Measurements from ENCODE around the gene MAOA.

The MAOA gene

DNA sequence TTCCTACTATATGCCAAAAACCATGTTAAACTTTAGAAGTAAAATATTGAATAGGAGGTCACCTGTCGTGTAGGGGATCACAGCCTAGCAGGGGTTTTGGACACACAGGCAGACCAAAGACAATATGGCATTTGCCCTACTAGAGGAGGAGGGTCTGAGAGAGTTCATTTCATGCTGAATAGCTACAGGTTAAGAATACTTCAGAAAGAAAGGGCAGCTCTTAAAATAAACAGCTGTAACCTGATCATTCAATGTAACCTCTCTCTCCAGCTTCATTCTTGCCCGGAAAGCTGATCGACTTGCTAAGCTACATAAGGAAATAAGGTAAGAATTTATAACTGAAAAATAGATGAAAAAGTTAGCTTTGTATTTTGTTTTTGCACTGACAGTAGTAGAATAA, 79.9 kb downstream of the MAOA start:
- no peak overlapping the region for H4K91ac ChIP-seq (ENCODE audit: low read depth, low read length)

DNA sequence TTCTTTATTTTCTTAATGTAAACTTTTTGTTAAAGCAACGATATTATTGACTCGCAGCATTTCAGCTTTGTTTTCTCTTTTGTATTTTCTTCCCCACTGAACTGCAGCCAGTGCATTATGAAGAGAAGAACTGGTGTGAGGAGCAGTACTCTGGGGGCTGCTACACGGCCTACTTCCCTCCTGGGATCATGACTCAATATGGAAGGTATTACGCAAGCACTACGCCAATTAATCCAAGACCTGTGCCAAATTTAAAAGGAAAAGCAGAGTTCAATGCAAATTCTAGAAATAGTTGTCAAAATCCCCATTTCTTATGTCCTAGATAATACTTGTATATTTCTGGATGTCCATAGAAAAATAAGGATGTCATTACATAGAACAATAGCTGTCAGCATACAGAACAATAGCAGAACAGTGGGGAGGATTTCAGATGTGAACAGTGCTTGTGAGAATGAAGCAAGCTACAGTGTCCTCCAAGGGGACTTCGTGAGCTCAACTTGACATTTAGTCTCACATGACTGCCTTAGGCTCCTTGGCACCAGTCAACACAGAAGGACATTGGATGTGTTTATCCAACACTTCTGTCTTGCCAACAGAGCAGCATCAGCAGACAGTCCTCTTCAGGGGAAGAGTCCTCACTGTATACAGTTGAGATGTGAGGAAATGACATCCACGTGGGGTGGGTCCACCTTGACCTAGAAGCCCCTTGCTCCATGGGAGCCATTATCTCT, 85.9 kb downstream of the MAOA start:
- H2BK120ac ChIP-seq (ENCODE audit: insufficient read depth, low read length, poor library complexity): no peak overlapping the region
- H3K9me3 ChIP-seq (ENCODE audit: insufficient read depth, low read depth, low read length): no peaks in the 10 kb centered on the region
- no peak overlapping the region for H3K4me2 ChIP-seq (ENCODE audit: low read length)
- no peaks in the 10 kb centered on the region for H3K36me3 ChIP-seq (ENCODE audit: control insufficient read depth in 1 of 2, insufficient read depth in 2 of 2, low read length in 2 of 2)
- H3K23ac ChIP-seq (ENCODE audit: low read length): no peak overlapping the region
- no peak overlapping the region for H4K8ac ChIP-seq (ENCODE audit: low read depth, low read length)
- H3K79me2 ChIP-seq (ENCODE audit: control insufficient read depth, insufficient read depth, low read length, poor library complexity): no peaks in the 10 kb centered on the region
- H3K4me1 ChIP-seq (ENCODE audit: control insufficient read depth in 1 of 2, insufficient read depth in 2 of 2, low read length in 2 of 2): no peaks in the 10 kb centered on the region
- H3K14ac ChIP-seq (ENCODE audit: low read length): no peak overlapping the region
- no CpG with 5 or more reads among the region's 7 CpGs for WGBS (ENCODE audit: extremely low coverage, insufficient coverage, insufficient read length)
- H3K27me3 ChIP-seq (ENCODE audit: insufficient read depth, low read length): no peaks in the 10 kb centered on the region
- H4K12ac ChIP-seq (ENCODE audit: low read depth, low read length): no peak overlapping the region
- DNase-seq: peak in 1 of 2 donors; percentile 14
- no peak overlapping the region for H3K9ac ChIP-seq (ENCODE audit: low read length)
- no peak overlapping the region for H3K4ac ChIP-seq (ENCODE audit: low read depth, low read length)
- no peak overlapping the region for H2BK12ac ChIP-seq (ENCODE audit: low read length)
- no peak overlapping the region for H2AFZ ChIP-seq (ENCODE audit: insufficient read depth, low read length, poor library complexity)
- H2BK5ac ChIP-seq (ENCODE audit: low read depth, low read length, poor library complexity): no peak overlapping the region
- no peak overlapping the region for H3K4me3 ChIP-seq (ENCODE audit: low read depth, low read length)
- no peak overlapping the region for H2AK5ac ChIP-seq (ENCODE audit: low read length)
- no peak overlapping the region for H4K91ac ChIP-seq (ENCODE audit: low read depth, low read length)
- no peak overlapping the region for H3K18ac ChIP-seq (ENCODE audit: low read length)
- no peak overlapping the region for H3K27ac ChIP-seq (ENCODE audit: low read depth, low read length)
- no peaks in the 10 kb centered on the region for H3K79me1 ChIP-seq (ENCODE audit: low read length)

More for the DNA sequence above, 79.9 kb downstream of the MAOA start:
- H3K4me1 ChIP-seq (ENCODE audit: control insufficient read depth in 1 of 2, insufficient read depth in 2 of 2, low read length in 2 of 2): no peaks in the 10 kb centered on the region
- no peaks in the 10 kb centered on the region for H3K79me2 ChIP-seq (ENCODE audit: control insufficient read depth, insufficient read depth, low read length, poor library complexity)
- no peak overlapping the region for H3K4me2 ChIP-seq (ENCODE audit: low read length)
- H4K8ac ChIP-seq (ENCODE audit: low read depth, low read length): no peak overlapping the region
- H3K18ac ChIP-seq (ENCODE audit: low read length): no peak overlapping the region
- no peak overlapping the region for H3K4ac ChIP-seq (ENCODE audit: low read depth, low read length)
- no peak overlapping the region for H3K9ac ChIP-seq (ENCODE audit: low read length)
- H3K23ac ChIP-seq (ENCODE audit: low read length): no peak overlapping the region
- no peak overlapping the region for H4K12ac ChIP-seq (ENCODE audit: low read depth, low read length)
- no peak overlapping the region for H2AFZ ChIP-seq (ENCODE audit: insufficient read depth, low read length, poor library complexity)
- no peak overlapping the region for H2BK12ac ChIP-seq (ENCODE audit: low read length)
- no peaks in the 10 kb centered on the region for H3K27me3 ChIP-seq (ENCODE audit: insufficient read depth, low read length)
- H2BK120ac ChIP-seq (ENCODE audit: insufficient read depth, low read length, poor library complexity): no peak overlapping the region
- no peak overlapping the region for H2BK5ac ChIP-seq (ENCODE audit: low read depth, low read length, poor library complexity)
- H3K27ac ChIP-seq (ENCODE audit: low read depth, low read length): no peak overlapping the region
- no peaks in the 10 kb centered on the region for H3K79me1 ChIP-seq (ENCODE audit: low read length)
- DNase-seq: no peak
- no CpG with 5 or more reads among the region's 3 CpGs for WGBS (ENCODE audit: extremely low coverage, insufficient coverage, insufficient read length)
- H3K14ac ChIP-seq (ENCODE audit: low read length): no peak overlapping the region
- no peaks in the 10 kb centered on the region for H3K9me3 ChIP-seq (ENCODE audit: insufficient read depth, low read depth, low read length)
- H2AK5ac ChIP-seq (ENCODE audit: low read length): no peak overlapping the region
- no peaks in the 10 kb centered on the region for H3K36me3 ChIP-seq (ENCODE audit: control insufficient read depth in 1 of 2, insufficient read depth in 2 of 2, low read length in 2 of 2)
- H3K4me3 ChIP-seq (ENCODE audit: low read depth, low read length): no peak overlapping the region

DNA sequence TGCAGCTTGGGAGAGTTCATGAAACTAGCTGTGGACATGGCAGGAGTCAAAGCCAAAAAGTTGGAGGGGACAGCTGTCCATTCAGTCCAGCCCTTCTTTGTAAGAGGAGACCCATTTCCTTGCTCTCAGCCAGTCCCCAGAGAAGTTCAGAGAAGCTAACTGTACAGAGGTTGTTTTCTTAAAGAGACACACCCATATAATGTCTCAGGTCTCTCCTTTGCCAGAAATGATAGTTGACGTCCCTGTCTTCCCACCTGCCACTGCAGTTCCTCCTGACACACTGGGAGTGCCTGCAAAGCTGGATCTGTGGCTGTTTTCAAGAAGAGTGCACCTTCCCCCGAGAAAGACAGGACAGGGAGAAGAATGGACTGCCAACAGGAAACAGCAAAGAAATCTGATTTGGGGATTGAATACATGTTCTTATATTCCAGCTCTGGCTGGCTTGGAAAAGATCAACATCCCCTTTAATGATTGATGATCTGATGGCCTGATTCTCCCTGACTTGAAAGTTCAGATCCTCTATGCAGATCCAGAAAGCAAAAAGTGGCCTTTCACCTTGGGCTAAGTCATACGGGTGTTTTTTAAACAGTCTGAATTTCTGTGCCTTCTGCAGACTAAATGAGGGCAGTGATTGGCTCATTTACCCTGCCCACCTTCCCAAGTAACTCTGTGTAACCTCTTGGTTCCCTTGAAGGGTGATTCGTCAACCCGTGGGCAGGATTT, 87.2 kb downstream of the MAOA start:
- H3K79me1 ChIP-seq (ENCODE audit: low read length): no peaks in the 10 kb centered on the region
- no peak overlapping the region for H4K12ac ChIP-seq (ENCODE audit: low read depth, low read length)
- H3K79me2 ChIP-seq (ENCODE audit: control insufficient read depth, insufficient read depth, low read length, poor library complexity): no peaks in the 10 kb centered on the region
- no peaks in the 10 kb centered on the region for H3K27me3 ChIP-seq (ENCODE audit: insufficient read depth, low read length)
- no peak overlapping the region for H3K4me3 ChIP-seq (ENCODE audit: low read depth, low read length)
- H3K23ac ChIP-seq (ENCODE audit: low read length): no peak overlapping the region
- no peak overlapping the region for H3K9ac ChIP-seq (ENCODE audit: low read length)
- no peak overlapping the region for H3K27ac ChIP-seq (ENCODE audit: low read depth, low read length)
- peak in 1 of 2 donors; percentile 24 for DNase-seq
- no peak overlapping the region for H2AK5ac ChIP-seq (ENCODE audit: low read length)
- H4K91ac ChIP-seq (ENCODE audit: low read depth, low read length): no peak overlapping the region
- no peaks in the 10 kb centered on the region for H3K36me3 ChIP-seq (ENCODE audit: control insufficient read depth in 1 of 2, insufficient read depth in 2 of 2, low read length in 2 of 2)
- H2BK5ac ChIP-seq (ENCODE audit: low read depth, low read length, poor library complexity): no peak overlapping the region
- H2BK120ac ChIP-seq (ENCODE audit: insufficient read depth, low read length, poor library complexity): no peak overlapping the region
- no peak overlapping the region for H2AFZ ChIP-seq (ENCODE audit: insufficient read depth, low read length, poor library complexity)
- H3K14ac ChIP-seq (ENCODE audit: low read length): no peak overlapping the region
- H3K9me3 ChIP-seq (ENCODE audit: insufficient read depth, low read depth, low read length): no peaks in the 10 kb centered on the region
- H3K4me2 ChIP-seq (ENCODE audit: low read length): no peak overlapping the region
- WGBS (ENCODE audit: extremely low coverage, insufficient coverage, insufficient read length): no CpG with 5 or more reads among the region's 5 CpGs
- no peaks in the 10 kb centered on the region for H3K4me1 ChIP-seq (ENCODE audit: control insufficient read depth in 1 of 2, insufficient read depth in 2 of 2, low read length in 2 of 2)
- no peak overlapping the region for H2BK12ac ChIP-seq (ENCODE audit: low read length)
- H3K4ac ChIP-seq (ENCODE audit: low read depth, low read length): no peak overlapping the region
- H3K18ac ChIP-seq (ENCODE audit: low read length): no peak overlapping the region
- H4K8ac ChIP-seq (ENCODE audit: low read depth, low read length): no peak overlapping the region

DNA sequence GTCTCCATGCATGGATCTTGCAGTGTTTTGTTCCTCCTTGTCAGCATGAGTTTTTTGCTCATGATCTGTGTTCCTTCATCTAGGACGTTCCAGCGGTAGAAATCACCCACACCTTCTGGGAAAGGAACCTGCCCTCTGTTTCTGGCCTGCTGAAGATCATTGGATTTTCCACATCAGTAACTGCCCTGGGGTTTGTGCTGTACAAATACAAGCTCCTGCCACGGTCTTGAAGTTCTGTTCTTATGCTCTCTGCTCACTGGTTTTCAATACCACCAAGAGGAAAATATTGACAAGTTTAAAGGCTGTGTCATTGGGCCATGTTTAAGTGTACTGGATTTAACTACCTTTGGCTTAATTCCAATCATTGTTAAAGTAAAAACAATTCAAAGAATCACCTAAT, 88.2 kb downstream of the MAOA start:
- Histone ChIP-seq H3K4me2 (ENCODE audit: low read length) (no peak overlapping the region), H2BK120ac (ENCODE audit: insufficient read depth, low read length, poor library complexity) (no peak overlapping the region), H3K27ac (ENCODE audit: low read depth, low read length) (no peak overlapping the region), H3K4me3 (ENCODE audit: low read depth, low read length) (no peak overlapping the region), H2AK5ac (ENCODE audit: low read length) (no peak overlapping the region), H4K8ac (ENCODE audit: low read depth, low read length) (no peak overlapping the region), H3K4ac (ENCODE audit: low read depth, low read length) (no peak overlapping the region), H2BK5ac (ENCODE audit: low read depth, low read length, poor library complexity) (no peak overlapping the region), H2AFZ (ENCODE audit: insufficient read depth, low read length, poor library complexity) (no peak overlapping the region), H3K79me2 (ENCODE audit: control insufficient read depth, insufficient read depth, low read length, poor library complexity) (no peaks in the 10 kb centered on the region), H3K4me1 (ENCODE audit: control insufficient read depth in 1 of 2, insufficient read depth in 2 of 2, low read length in 2 of 2) (no peaks in the 10 kb centered on the region), H3K36me3 (ENCODE audit: control insufficient read depth in 1 of 2, insufficient read depth in 2 of 2, low read length in 2 of 2) (no peaks in the 10 kb centered on the region), H2BK12ac (ENCODE audit: low read length) (no peak overlapping the region), H3K23ac (ENCODE audit: low read length) (no peak overlapping the region), H3K18ac (ENCODE audit: low read length) (no peak overlapping the region), H4K12ac (ENCODE audit: low read depth, low read length) (no peak overlapping the region), H3K79me1 (ENCODE audit: low read length) (no peaks in the 10 kb centered on the region), H3K14ac (ENCODE audit: low read length) (no peak overlapping the region), H3K27me3 (ENCODE audit: insufficient read depth, low read length) (no peaks in the 10 kb centered on the region), H3K9me3 (ENCODE audit: insufficient read depth, low read depth, low read length) (no peaks in the 10 kb centered on the region), H3K9ac (ENCODE audit: low read length) (no peak overlapping the region), H4K91ac (ENCODE audit: low read depth, low read length) (no peak overlapping the region)
- DNase-seq: no peak
- WGBS (ENCODE audit: extremely low coverage, insufficient coverage, insufficient read length): no CpG with 5 or more reads among the region's 3 CpGs
